ENCODE measurements around the gene CBFB.

CBFB gene

GRCh38 chr16:67144943-67145342 is 116.0 kb downstream of the CBFB start:
- DNase-seq, result no peak

- no peak for DNase-seq
Measured at GRCh38 chr16:67145746-67146145, 116.8 kb downstream of the CBFB start.

GRCh38 chr16:67146523-67147357 is 117.8 kb downstream of the CBFB start:
- no peak for DNase-seq

GRCh38 chr16:67147437-67148140 is 118.6 kb downstream of the CBFB start:
- DNase-seq, result no peak

- no peak for DNase-seq
Measured at GRCh38 chr16:67148221-67148620, 119.3 kb downstream of the CBFB start.

GRCh38 chr16:67148656-67149275 is 119.8 kb downstream of the CBFB start:
- no peak for DNase-seq

GRCh38 chr16:67149276-67150046 is 120.5 kb downstream of the CBFB start:
- DNase-seq, result no peak

- peak; percentile 86 for DNase-seq
Measured at GRCh38 chr16:67150047-67150832, 121.3 kb downstream of the CBFB start.
